CMK (cell line): ENCODE results near the gene ZBTB4.

Experiments used
- DNase-seq: peaks from one replicate; pipeline ENCODE4 v3.0.0-alpha.2; 2010; ENCODE audit warnings: low read depth

ZBTB4 gene

DNA sequence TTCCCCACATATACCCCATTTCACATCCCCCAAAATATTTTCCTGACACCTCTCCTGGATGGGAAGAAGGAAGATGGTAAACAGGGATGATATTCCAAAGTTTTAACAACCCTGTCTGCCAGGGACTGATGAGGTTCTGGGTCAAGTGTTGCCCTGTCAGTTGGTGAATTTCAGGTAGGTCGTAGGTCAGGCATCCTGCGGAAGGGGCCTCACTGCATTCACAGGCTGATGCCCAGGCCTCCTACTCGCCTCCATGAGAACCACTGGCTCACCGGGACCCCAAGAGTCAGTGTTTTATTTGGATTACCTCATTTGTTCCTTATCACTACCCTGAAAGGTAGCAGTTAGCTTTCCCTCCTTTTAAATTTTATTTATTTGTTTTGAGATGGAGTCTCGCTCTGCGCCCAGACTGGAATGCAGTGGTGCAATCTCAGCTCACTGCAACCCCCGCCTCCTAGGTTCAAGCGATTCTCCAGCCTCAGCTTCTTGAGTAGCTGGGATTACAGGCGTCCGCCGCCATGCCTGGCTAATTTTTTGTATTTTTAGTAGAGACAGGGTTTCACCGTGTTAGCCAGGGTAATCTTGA, 10.5 kb downstream of the ZBTB4 start:
- DNase-seq: no peak

DNA sequence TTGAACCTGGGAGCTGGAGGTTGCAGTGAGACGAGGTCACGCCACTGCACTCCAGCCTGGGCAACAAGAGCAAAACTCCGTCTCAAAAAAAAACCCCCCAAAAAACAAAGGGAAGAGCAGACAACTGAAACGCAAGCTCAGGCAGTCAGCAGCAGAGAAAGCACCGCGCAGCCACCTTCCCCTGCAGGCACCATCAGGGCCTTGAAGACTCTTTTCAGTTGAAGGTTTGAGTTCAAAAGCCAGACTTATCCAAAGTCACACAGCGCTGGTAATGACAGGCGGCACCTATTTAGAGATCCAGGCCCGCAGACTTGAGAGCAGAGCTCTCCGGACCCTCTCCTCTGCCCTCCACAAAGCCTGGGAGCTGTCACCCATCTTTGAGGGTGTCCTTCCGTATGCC, 11.1 kb downstream of the ZBTB4 start:
- no peak for DNase-seq

DNA sequence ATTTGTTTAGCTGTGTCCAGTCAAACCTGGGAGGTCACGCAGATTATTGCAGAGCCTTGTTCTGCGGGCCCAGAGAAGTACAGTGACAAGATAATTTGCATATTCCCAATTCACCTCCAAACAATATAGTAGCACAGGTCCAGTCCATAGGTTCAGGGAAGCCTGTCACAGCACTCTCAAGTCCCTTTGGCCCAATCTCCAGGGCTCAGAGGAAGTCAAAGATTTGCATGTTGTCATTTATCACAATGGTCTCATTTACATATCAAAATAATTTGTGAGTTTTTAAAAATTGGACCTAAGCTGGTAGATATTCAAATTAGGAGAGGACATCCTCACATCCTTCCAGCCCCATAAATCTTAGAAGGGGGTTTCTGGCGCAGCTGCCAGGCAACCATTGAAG, 11.9 kb downstream of the ZBTB4 start:
- DNase-seq: no peak

DNA sequence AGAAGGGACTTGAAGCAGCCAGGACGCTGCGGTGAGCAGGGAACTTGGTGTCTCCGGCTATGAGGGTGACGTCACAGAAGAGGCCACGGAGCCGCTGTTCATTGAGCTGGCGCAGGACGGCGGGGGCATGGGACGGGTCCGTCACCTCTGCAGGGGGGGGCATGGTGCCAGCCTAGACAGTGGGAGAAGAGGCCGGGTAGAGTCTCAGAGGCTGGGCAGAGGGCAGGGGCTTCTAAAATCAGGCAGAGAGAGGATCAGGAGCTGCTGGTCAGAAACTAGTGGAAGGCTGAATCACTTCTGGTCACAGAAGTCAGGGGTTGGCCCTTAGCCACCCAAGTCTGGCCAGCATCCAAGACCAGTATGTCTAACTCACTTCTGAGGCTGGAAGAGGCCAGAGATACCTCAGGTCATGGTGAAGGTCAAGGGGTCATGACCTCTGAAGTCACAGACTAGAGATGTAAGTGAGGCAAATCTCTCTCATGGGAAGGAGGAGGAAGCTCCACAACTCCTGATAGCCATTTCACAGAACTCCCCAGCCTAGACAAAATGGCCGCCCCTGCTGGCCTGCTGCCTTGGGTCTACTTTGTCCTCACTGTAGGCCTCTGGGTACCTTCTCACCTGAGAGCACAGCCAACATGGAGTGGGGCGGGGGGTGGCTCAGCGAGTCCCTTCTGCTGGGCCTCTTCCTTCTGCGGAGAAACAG, 12.6 kb downstream of the ZBTB4 start:
- no peak for DNase-seq

DNA sequence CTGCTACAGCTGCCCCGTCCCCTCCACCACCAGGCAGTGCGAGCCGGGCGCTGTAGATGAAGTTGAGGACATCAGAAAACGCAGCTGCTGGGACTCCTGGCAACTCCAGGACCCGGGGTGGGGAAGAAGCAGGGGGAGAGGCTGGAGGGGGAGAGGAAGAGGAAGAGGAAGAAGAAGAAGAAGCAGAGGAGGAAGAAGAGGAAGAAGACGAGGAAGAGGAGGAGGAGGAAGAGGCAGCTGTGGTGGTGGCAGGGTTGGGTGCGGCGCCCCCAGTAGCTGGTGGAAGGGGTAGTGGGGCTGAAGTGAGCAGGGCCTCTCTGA, 13.2 kb downstream of the ZBTB4 start:
- DNase-seq: no peak

DNA sequence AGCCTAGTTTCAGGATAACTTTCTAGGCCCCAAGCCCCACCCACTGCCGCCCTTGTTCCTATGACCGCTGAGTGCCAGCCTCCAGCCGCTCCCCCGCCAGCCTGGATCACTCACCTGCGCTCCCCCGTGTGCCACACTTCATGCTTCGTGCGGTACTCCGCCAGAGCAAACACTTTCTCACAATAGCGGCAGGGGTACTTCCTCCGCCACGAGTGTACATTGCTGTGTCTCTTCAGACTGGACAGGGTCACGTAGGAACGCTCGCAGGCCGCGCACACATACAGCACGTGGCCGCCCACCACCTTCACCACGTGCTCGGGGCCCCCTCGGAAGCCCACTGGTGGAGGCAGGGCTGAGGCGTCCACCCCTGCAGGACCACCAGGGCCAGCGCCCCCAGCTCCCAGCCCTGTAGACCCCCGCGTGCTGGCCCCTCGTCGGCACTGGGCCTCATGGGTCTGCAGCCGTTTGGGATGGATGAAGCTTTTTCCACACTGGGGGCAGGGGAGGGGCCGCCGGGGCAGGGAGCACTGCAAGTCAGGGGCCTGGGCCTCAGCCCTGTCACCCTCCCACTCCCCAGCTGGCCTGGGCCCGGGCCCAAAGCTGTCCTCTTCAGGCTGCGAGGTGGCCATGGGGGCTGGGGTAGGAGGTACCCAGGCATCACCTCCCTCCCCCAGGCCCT, 13.7 kb downstream of the ZBTB4 start:
- no peak for DNase-seq

DNA sequence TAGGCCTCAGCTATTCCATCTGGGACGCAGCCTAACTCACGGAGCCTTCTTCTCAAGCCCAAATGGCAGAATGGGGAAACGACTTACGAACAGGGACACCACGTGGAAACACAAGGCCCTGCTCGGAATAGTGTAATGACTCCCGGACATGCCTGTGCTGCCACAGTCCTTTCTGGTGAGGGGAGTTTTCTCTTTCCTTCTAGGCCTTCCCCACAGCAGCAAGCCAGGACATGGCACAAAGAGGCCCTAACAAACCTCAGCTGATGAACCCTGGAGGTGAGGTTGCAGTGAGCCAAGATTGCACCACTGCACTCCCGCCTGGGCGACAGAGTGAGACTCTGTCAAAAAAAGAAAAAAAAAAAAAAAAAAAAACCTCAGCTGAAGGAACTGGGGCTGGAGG, 15.3 kb downstream of the ZBTB4 start:
- no peak for DNase-seq

DNA sequence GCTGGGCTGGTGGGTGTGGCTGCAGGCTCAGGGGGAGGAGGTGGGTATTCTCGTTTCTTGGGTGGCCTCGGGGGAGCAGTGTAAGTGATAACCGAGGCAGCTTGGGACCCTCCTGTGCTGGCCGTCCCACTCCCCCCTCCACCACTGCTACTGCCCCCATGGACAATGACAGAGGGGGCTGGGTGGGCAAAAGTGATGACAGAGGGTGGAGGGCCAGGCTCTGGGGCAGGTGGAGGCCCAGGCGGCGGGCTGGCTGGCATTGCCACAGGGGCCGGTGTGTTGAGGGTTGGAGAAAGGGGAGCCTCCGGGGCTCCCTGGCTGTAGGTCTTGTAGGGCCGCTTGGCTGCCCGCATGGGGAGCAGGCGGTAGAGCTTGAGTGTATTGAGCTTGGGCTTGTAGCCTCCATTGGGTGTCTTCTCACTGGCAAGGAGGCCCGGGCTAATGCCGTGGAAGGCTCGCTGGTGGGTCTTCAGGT, 16.0 kb downstream of the ZBTB4 start:
- DNase-seq: no peak

DNA sequence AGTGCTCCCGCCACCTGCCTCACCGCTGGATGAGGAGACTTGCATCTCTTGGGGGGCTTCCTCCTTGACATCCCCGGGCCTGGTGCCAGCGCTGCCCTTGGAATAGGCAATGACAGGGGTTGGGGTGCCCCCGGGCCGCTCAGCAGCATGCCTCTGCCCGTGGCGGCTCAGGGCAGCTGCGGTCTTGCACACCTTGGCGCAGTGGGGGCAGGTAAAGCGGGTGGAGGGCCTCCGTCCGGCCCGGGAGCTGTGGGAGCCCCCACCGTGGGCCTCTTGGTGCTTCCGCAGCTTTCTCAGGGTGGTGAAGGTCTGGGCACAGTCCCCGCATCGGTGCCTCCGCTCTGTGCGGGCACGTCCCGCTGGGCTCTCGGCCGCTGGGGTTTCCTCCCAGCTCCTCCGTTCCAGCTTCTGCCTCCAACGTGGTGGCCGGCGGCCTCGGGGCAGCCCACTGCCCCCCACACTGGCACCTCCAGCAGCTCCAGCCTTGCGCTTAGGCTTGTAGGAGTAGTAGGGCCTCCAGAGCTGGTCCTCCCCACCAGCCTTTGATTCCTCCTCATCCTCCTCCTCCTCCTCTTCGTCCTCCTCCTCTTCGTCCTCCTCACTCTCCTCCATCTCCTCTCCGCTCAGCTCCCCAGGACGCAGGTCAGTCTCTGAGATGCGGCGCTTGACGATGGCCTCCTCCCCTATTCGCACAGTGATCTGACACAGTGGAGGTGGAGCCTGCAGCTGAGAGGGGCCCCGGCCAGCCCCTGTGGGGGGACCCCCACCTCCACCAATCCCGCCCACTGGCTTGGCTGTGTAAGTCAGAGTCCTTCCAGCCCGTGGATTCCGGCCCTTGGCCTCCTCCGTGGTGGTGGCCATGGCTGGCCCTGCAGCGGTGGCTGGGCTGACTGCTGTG, 16.7 kb downstream of the ZBTB4 start:
- DNase-seq: no peak

DNA sequence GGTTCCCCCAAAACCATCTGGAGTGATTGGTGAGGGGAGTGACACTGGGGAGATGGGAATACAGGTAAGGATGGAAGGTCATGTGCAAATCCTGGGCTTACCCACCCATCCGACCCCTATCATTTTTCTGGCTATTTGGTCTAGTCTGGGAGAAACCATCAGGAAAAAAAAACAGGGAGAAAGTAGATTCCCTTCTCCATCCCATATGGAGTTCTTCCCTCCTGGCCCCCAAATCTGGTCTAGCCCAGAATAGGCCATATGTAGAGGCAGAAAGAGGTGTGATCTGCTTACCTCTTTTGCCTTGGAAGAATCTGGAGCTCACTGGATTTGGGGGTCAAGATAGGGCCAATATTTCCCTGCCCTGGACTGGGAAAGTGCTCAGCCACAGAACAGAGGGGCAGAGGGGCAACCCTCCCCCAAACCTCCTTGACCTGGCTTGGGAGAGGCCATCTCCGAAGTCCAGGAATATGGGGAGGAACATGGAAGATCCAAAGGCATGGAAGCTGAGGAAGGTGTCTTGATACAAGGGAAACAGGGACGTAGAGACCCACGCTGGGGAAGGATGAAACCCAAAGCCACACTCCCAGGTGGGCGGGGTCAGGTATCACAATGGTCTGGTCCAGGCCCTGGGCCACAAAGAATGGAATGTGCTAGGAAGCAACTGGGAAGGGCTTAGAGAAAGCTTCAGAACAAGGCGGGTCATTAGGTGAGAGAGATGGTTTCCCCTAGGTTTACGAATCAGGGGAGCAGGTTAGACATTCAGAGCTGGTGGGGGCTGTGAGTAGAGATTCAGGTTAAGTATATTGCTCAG, 18.4 kb downstream of the ZBTB4 start:
- no peak for DNase-seq

DNA sequence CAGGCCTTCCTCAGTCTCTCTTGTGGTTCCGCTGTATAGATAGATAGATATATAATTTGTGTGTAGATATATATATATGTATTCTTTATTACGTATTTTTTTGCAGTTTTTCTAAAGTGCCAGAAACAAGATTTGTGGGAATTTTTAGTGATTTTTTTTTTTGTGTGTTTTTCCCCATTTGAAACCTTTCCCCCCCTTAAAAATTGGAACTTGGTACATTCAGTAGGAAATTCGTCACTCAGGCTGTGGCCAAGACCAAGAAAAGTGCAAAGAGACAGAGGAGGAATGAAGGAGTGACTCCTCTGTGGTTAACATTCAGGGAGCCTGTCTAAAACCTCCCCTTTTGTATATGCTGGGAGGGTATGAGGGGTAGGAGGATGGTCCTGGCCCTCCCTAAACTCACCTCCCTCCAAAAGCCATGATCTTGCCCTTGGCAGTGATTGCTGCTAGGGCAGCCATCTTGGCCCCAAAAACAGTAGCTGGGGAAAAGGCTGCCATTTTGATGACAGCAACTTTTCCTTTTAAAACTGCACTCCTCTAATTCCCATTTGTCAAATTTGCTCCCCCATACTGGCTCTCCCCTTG, 19.4 kb downstream of the ZBTB4 start:
- no peak for DNase-seq

DNA sequence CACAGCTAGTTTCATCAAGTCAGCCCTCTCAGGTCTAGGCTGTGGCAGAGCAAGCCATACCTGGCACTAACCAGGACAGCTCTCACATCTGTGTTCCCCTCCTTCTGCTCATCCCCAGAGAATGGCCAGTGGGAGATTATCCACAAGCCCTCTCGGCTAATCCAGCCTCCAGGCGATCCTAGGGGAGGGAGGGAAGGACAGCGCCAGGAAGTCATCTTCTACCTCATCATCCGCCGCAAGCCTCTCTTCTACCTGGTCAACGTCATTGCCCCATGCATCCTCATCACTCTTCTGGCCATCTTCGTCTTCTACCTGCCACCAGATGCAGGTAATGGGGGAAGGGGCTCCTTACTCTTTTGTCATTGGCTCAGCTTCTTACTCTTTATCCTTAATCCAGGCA, 31.0 kb downstream of the ZBTB4 start:
- no peak for DNase-seq

DNA sequence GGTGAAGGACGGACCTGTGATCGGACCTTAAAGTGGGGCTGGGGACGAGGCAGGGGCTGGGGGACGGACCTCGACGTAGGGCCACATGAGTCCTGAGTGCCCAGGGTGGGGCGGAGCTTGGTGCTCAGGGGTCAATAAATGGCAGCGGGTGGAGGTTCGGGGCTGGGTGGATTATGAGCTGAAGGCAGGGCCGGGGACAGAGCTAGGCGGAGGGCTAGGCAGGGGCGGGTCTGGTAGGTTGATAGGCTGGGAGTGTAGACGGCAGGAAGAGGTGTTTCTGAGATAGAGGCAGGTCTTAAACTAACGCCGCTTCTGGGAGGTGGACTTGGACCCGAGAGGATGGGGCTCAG, 33.8 kb downstream of the ZBTB4 start:
- DNase-seq: no peak

DNA sequence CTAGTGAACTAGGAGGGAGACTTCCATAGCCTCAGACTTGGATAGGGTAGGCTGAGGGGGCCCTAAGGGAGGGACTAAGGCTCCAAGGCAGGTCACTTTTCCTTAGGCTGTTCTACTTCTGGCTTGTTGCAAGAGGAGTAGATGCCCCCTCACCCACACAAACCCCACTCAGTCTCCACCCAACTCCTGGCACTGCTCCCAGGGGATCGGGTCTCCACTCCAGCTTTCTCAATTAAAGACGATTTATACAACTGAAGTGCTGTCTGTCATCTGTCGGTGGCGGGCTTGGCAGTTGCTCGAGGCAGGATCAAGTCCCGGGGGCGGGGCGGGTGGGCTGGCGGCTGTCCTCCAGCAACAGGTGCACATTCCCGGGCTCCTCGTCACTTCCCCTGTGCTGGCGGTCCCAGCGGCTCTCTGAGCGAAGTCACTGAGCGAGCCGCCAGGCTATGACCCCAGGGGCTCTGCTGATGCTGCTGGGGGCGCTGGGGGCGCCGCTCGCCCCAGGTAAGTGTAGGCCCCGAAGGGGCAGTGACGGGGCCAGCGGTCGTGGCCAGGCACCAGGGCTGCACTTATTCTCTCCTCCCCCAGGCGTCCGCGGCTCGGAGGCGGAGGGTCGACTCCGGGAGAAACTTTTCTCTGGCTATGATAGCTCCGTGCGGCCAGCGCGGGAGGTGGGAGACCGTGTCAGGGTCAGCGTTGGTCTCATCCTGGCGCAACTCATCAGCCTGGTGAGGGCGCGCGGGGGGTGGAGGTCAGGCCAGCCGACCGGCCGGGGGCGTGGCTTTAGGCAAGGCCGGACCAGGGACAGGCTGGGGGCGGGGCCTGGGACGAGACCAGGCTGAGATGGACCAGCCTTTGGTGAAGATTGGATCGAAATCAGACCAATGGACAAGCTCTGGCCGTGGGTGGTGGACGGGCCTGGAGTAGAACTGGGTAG, 34.5 kb downstream of the ZBTB4 start, which contains the start of gene CHRNB1:
CHRNB1 (plus strand) TSS at position 380 of the 937 bp plus-strand sequence; CDS start at position 447, 67 bp downstream.
- no peak for DNase-seq

DNA sequence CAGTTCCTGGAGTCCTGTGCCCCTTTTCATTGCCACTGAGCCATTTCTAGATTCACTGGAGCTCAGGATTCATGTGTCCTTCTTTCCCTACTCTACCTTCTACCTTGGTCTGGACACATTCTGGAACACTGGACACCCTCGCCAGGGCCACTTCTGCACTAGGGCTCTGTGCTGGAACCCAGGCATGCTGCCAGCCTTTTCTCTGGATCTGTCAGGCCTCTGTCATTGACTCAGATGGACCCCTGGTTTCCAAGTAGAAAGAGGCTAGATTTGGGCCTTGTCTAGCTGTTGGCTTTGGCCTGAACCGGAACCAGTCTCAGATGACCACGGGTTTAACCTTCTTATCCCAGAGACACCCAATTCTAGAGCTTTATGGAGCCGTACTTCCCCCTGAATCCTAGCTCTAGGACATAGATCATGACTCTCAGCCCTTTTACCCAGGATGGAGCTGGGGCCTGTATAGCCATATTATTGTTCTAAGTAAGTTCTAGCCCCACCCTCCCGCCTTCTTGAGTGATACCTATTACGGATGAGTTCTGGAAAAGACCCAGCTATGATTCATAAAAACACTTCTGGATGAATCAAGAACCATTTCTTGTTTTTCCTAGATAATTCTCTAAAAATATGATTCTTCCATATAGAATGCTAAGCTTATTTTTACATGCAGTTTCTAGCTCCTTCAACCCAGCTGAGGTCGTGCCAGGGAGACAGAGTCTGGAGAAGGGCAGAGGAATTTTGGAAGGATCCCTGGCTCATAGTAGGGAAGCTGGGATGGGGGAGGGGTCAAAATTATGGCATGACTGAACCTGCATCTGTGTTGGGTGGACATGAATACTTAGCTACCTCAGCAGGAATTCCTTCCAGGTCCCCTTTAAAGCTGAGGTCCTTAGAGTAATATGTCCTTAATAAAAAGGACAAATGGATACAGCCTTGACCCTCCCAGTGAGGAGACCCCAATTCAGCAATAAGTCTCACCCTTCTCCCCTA, 35.6 kb downstream of the ZBTB4 start:
- DNase-seq: no peak

DNA sequence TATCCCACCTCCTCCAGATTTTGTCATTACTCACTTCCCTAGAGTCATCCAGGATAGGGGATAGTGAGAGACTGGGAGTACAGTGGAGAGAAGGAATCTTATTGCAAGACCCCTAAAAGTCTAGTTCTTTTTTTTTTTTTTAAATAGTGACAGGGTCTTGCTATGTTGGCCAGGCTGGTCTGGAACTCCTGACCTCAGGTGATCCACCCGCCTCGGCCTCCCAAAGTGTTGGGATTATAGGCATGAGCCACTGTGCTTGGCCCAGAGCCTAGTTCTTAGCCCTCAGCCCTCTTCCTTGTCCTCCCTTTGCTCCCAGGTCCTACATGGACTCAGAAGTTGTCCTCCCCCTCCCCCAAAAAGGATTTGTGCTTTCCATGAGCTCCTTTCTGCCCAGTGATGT, 37.3 kb downstream of the ZBTB4 start:
- DNase-seq: no peak

DNA sequence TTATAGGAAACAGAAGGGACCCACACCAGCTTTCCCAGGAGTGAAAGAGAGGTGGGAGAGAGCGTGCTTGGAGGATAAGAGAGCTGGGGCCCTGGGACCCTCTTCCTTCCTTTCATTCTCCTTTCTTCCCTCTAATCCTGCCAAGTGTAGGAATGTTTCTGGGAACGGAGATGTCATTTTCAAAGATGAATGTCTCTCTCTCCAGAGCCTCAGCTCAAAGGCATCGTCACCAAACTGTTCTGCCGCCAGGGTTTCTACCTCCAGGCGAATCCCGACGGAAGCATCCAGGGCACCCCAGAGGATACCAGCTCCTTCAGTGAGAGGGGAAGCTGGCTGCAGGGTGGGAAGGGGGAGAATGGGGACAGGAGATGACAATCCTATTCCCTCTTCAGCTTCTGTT, 38.2 kb downstream of the ZBTB4 start:
- no peak for DNase-seq

DNA sequence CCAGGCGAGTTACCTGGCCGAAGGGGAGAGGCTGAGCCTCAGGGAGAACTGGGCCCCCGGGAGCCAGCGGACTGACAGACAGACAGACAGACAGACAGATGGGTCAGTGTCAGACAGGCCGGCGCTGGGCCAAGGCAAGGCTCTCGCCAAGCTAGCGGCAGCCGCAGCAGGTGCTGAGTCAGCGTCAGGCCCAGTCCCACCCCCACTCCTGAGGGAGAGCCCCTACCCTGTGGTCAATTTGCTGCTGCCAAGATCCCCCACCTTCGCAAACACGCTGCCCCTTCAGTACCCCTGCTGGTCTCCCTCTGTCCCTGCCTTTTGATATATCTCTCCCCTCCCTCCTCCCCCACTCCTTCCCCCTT, 38.6 kb downstream of the ZBTB4 start:
- DNase-seq: no peak
